Right lobe of liver (tissue), 4 donors: ENCODE results near the gene ELMO1.

Source experiments
- CTCF ChIP-seq, 4 donors: fragments of 200-600 bp in 3 of 4; fragments of 450-650 bp in 1 of 4; IDR thresholded peaks; one replicate each; pipeline versions ENCODE4 v1.5.1 to v1.8.0; 2016 to 2022; ENCODE audit warnings: antibody characterized with exemption in 4 of 4, mild to moderate bottlenecking in 2 of 4
- POLR2A ChIP-seq: fragments of 450-650 bp; IDR thresholded peaks from one replicate; pipeline ENCODE4 v1.6.1; 2017; ENCODE audit warnings: antibody characterized with exemption, mild to moderate bottlenecking
- donor health status: DM: no; HTN: no; CAD: no.
- donor health status: DM: no; HTN: no; CAD: no.
- donor health status: DM: no; HTN: yes; CAD: no.

- no peak for TF ChIP-seq POLR2A
- no peak for TF ChIP-seq CTCF (IDR thresholded peaks at IDR 0.05)
Measured at GRCh38 chr7:37111459-37111858, 337.2 kb downstream of the ELMO1 start.
